ENCODE results near the gene TBX6.

TBX6 gene

DNA sequence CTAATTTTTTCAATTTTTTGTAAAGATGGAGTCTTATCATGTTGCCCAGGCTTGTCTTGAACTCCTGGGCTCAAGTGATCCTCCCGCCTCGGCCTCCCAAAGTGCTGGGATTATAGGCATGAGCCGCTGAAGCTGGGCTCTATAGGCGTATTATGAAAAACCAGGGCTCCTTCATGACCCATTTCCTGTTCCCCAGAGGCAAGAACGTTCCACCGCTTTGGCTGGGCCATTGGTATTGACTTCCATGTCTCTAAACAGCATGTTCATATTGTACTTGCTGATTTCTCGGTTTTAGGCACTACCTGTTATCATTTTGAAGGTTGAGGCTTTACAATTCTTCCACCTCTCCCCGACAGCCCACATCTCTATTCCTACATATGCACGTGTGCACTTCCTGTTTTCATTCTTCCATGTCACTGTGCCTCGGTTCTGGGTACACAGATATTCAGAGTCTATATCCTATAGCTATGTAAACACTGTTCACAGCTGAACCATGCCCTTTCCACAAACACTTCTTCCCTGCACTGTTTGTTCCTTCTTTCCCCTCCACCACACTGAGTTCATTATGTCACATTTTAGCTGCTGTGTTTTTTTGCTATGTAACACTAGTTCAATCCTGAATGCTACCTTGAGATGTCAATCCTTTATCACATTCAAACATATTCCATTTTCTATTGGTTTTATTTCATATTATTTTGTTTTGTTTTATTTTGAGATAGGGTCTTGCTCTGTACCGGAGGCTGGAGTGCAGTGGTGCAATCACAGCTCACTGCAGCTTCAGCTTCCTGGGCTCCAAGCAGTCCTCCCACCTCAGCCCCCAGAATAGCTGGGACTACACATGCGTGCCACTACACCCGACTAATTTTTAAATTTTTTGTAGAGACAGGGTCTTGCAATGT is 48.1 kb upstream of the TBX6 start:
- no peak for ATAC-seq
- TF ChIP-seq BACH2 (CRISPR knock-in tag; IDR thresholded peaks at IDR 0.05; ENCODE audit: borderline replicate concordance): no peak
- no peak for TF ChIP-seq TCF4 (CRISPR knock-in tag; IDR thresholded peaks at IDR 0.05; ENCODE audit: borderline replicate concordance)
- no peak for TF ChIP-seq CSDC2 (CRISPR knock-in tag; IDR thresholded peaks at IDR 0.05)
- no peak for TF ChIP-seq SNAI2 (CRISPR knock-in tag; IDR thresholded peaks at IDR 0.05)
- no peak for TF ChIP-seq CREB5 (CRISPR knock-in tag; IDR thresholded peaks at IDR 0.05; ENCODE audit: low read depth)

GRCh38 chr16:30137897-30138296 is 46.2 kb upstream of the TBX6 start:
- TF ChIP-seq TSHZ2 (CRISPR knock-in tag; IDR thresholded peaks at IDR 0.05) (no peak), RARB (CRISPR knock-in tag; IDR thresholded peaks at IDR 0.05) (no peak), TCF4 (CRISPR knock-in tag; IDR thresholded peaks at IDR 0.05; ENCODE audit: borderline replicate concordance) (no peak), ARNTL (CRISPR knock-in tag; IDR thresholded peaks at IDR 0.05; ENCODE audit: borderline replicate concordance, low read depth) (no peak), CSDC2 (CRISPR knock-in tag; IDR thresholded peaks at IDR 0.05) (no peak), OSR1 (CRISPR knock-in tag; IDR thresholded peaks at IDR 0.05) (no peak), BACH2 (CRISPR knock-in tag; IDR thresholded peaks at IDR 0.05; ENCODE audit: borderline replicate concordance) (no peak), ZNF8 (CRISPR knock-in tag; IDR thresholded peaks at IDR 0.05) (no peak), GLIS3 (CRISPR knock-in tag; IDR thresholded peaks at IDR 0.05) (no peak), PPARA (CRISPR knock-in tag; IDR thresholded peaks at IDR 0.05; ENCODE audit: borderline replicate concordance) (no peak), ISL1 (CRISPR knock-in tag; IDR thresholded peaks at IDR 0.05) (no peak), ESRRG (CRISPR knock-in tag; IDR thresholded peaks at IDR 0.05) (no peak)
- ATAC-seq: no peak

GRCh38 chr16:30136971-30137605 is 45.4 kb upstream of the TBX6 start:
- no peak for TF ChIP-seq ESRRG (CRISPR knock-in tag; IDR thresholded peaks at IDR 0.05)
- TF ChIP-seq CREB5 (CRISPR knock-in tag; IDR thresholded peaks at IDR 0.05; ENCODE audit: low read depth): no peak
- no peak for TF ChIP-seq BACH2 (CRISPR knock-in tag; IDR thresholded peaks at IDR 0.05; ENCODE audit: borderline replicate concordance)
- TF ChIP-seq CSDC2 (CRISPR knock-in tag; IDR thresholded peaks at IDR 0.05): no peak
- TF ChIP-seq POU6F1 (CRISPR knock-in tag; IDR thresholded peaks at IDR 0.05; ENCODE audit: borderline replicate concordance, low read depth): no peak
- no peak for TF ChIP-seq PPARA (CRISPR knock-in tag; IDR thresholded peaks at IDR 0.05; ENCODE audit: borderline replicate concordance)
- ATAC-seq: no peak

DNA sequence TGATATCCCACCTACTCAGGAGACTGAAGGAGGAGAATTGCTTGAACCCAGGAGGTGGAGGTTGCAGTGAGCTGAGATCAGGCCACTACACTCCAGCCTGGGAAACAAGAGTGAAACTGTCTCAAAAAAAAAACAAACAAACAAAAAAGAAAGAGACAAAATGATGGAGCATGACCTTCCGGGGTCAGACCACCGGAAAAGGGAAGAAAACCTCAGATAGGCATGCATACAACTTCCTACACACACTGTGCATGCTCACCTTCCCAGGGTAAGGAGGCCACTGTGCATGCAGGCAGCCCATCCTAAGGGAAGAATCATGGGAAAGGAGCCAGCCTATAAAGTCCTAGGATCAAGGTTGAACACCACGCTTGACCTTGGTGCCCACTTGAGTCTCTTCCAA is 40.9 kb upstream of the TBX6 start:
- no peak for ATAC-seq
- no peak for TF ChIP-seq ZFP30 (CRISPR knock-in tag; IDR thresholded peaks at IDR 0.05)
- TF ChIP-seq ARNTL (CRISPR knock-in tag; IDR thresholded peaks at IDR 0.05; ENCODE audit: borderline replicate concordance, low read depth): no peak
- TF ChIP-seq, protein P1, sequence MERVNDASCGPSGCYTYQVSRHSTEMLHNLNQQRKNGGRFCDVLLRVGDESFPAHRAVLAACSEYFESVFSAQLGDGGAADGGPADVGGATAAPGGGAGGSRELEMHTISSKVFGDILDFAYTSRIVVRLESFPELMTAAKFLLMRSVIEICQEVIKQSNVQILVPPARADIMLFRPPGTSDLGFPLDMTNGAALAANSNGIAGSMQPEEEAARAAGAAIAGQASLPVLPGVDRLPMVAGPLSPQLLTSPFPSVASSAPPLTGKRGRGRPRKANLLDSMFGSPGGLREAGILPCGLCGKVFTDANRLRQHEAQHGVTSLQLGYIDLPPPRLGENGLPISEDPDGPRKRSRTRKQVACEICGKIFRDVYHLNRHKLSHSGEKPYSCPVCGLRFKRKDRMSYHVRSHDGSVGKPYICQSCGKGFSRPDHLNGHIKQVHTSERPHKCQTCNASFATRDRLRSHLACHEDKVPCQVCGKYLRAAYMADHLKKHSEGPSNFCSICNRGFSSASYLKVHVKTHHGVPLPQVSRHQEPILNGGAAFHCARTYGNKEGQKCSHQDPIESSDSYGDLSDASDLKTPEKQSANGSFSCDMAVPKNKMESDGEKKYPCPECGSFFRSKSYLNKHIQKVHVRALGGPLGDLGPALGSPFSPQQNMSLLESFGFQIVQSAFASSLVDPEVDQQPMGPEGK (CRISPR knock-in tag; IDR thresholded peaks at IDR 0.05; ENCODE audit: borderline replicate concordance): no peak
- no peak for TF ChIP-seq OSR1 (CRISPR knock-in tag; IDR thresholded peaks at IDR 0.05)
- TF ChIP-seq CSDC2 (CRISPR knock-in tag; IDR thresholded peaks at IDR 0.05): no peak
- TF ChIP-seq PPARA (CRISPR knock-in tag; IDR thresholded peaks at IDR 0.05; ENCODE audit: borderline replicate concordance): no peak
- TF ChIP-seq BACH2 (CRISPR knock-in tag; IDR thresholded peaks at IDR 0.05; ENCODE audit: borderline replicate concordance): no peak
- TF ChIP-seq SNAI2 (CRISPR knock-in tag; IDR thresholded peaks at IDR 0.05): no peak
- no peak for TF ChIP-seq TCF4 (CRISPR knock-in tag; IDR thresholded peaks at IDR 0.05; ENCODE audit: borderline replicate concordance)
- no peak for TF ChIP-seq ZC3H10 (CRISPR knock-in tag; IDR thresholded peaks at IDR 0.05)
- TF ChIP-seq ISL1 (CRISPR knock-in tag; IDR thresholded peaks at IDR 0.05): no peak
- TF ChIP-seq POU6F1 (CRISPR knock-in tag; IDR thresholded peaks at IDR 0.05; ENCODE audit: borderline replicate concordance, low read depth): no peak
- TF ChIP-seq, protein P2, sequence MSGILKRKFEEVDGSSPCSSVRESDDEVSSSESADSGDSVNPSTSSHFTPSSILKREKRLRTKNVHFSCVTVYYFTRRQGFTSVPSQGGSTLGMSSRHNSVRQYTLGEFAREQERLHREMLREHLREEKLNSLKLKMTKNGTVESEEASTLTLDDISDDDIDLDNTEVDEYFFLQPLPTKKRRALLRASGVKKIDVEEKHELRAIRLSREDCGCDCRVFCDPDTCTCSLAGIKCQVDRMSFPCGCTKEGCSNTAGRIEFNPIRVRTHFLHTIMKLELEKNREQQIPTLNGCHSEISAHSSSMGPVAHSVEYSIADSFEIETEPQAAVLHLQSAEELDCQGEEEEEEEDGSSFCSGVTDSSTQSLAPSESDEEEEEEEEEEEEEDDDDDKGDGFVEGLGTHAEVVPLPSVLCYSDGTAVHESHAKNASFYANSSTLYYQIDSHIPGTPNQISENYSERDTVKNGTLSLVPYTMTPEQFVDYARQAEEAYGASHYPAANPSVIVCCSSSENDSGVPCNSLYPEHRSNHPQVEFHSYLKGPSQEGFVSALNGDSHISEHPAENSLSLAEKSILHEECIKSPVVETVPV (CRISPR knock-in tag; IDR thresholded peaks at IDR 0.05): no peak
- no peak for TF ChIP-seq RARB (CRISPR knock-in tag; IDR thresholded peaks at IDR 0.05)
- no peak for TF ChIP-seq ZNF8 (CRISPR knock-in tag; IDR thresholded peaks at IDR 0.05)
- TF ChIP-seq GLIS3 (CRISPR knock-in tag; IDR thresholded peaks at IDR 0.05): no peak
